Effector CD8-positive, alpha-beta T cell (primary cell): Measurements from ENCODE around the gene INAVA.
"Not testable (repeated sequence)": the region's sequence is repeated elsewhere in the genome, so short reads cannot be mapped to it uniquely, and the experiment has no call there.

Source experiments
- DNase-seq: peaks from one replicate; lab custom pipeline; 2025; lab: John Stamatoyannopoulos, UW

INAVA gene

GRCh38 chr1:200899015-200899386, 4.3 kb downstream of the INAVA start:
- no peak for DNase-seq

GRCh38 chr1:200899451-200899915, 4.8 kb downstream of the INAVA start:
- DNase-seq, result no peak

GRCh38 chr1:200899954-200900867, 5.5 kb downstream of the INAVA start:
- DNase-seq, result no peak

GRCh38 chr1:200900877-200901276, 6.2 kb downstream of the INAVA start:
- DNase-seq, result no peak

- no peak for DNase-seq
These were observed 6.7 kb downstream of the INAVA start for GRCh38 chr1:200901350-200901749.

- DNase-seq, result no peak
These were observed 7.2 kb downstream of the INAVA start for GRCh38 chr1:200901796-200902444.

GRCh38 chr1:200903793-200904192, 9.1 kb downstream of the INAVA start:
- no peak for DNase-seq

- DNase-seq, result no peak
These were observed 10.1 kb downstream of the INAVA start for GRCh38 chr1:200904772-200905171.

GRCh38 chr1:200905411-200906052, 10.8 kb downstream of the INAVA start:
- no peak for DNase-seq

- DNase-seq, result no peak
These were observed 11.8 kb downstream of the INAVA start for GRCh38 chr1:200906491-200906890.

GRCh38 chr1:200907611-200908097, 13.0 kb downstream of the INAVA start:
- no peak for DNase-seq

- no peak for DNase-seq
These were observed 13.6 kb downstream of the INAVA start for GRCh38 chr1:200908191-200908868.

- no peak for DNase-seq
These were observed 14.4 kb downstream of the INAVA start for GRCh38 chr1:200909071-200909470.

- DNase-seq, result no peak
These were observed 15.1 kb downstream of the INAVA start for GRCh38 chr1:200909757-200910239.

GRCh38 chr1:200911361-200911760, 16.7 kb downstream of the INAVA start:
- no peak for DNase-seq

- not testable (repeated sequence) for DNase-seq
These were observed 17.2 kb downstream of the INAVA start for GRCh38 chr1:200911936-200912335.

GRCh38 chr1:200912737-200913407, 18.2 kb downstream of the INAVA start:
- DNase-seq, result no peak

GRCh38 chr1:200916152-200916551, 21.5 kb downstream of the INAVA start:
- no peak for DNase-seq

GRCh38 chr1:200916681-200917080, 22.0 kb downstream of the INAVA start:
- no peak for DNase-seq

- DNase-seq, result no peak
These were observed 22.7 kb downstream of the INAVA start for GRCh38 chr1:200917291-200917817.

- no peak for DNase-seq
These were observed 23.3 kb downstream of the INAVA start for GRCh38 chr1:200918006-200918405.
